ENCODE measurements around the gene ALDOB. TPM values are rescaled to one million over a fixed set of nuclear protein-coding genes. Genes with fewer than 3 reads are reported as not detected.

Gene ALDOB
- total and polyA plus RNA-seq, 2 of the 13 experiments (the other 11 are each of a cell fraction or from before 2014, with no cell fraction given), result 0.29 to 0.97 TPM

DNA sequence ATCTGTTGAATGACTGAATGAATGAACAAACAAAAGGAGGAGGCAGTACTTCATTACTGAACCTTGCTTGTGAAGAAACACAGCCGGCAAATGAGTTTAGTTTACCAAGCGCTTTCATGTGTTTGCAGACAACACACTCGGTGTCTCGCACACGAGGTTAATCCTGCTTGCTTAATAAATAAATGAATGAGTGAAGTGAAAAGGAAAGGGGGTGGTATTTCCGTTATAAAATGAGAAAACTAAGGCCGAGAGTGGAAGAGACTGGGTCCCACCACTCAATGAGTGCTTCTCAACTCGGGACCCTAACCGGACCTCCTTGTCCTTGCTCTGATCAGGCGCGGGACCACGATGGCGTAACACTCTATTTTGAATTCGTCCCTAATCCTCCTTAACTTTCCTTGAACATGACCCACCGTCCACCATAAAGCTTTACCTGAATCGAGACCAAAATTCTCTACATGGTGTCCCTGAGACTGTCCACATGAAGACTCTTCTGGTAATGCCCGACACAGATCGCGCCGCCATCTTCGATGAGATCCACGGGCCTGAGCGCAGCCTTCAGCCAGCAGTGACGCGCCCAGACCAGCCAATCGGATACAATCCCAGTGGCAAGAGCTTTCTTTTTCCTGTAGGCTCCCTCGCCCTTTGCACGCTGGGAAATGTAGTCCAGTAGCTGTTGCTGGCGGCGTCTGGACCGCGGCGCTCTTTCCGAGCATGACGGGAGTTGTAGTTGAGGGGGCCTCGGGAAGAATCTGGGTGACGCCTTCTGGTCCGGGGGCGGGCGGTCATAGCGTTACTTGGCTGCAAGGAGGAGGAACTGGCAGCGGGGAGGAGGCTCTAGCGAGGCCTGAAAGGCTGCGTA, 37.3 kb downstream of the ALDOB start, which contains the start of the genes MRPL50 and ZNF189 (continued):
- TF ChIP-seq KDM3A (CRISPR knock-in tag; IDR thresholded peaks at IDR 0.05; ENCODE audit: low read depth) (no peak; the same call in 1 of the 2 replicates), ZNF225 (CRISPR knock-in tag; IDR thresholded peaks at IDR 0.05) (no peak), MXI1 (IDR thresholded peaks at IDR 0.05; ENCODE audit: borderline replicate concordance, low read depth, low read length) (peak; percentile 67; the same call in 2 of the 3 replicates), ZNF430 (CRISPR knock-in tag; IDR thresholded peaks at IDR 0.05) (peak; percentile 53; the same call in 1 of the 2 replicates), ADNP (CRISPR knock-in tag; IDR thresholded peaks at IDR 0.05) (no peak), HHEX (CRISPR knock-in tag; IDR thresholded peaks at IDR 0.05) (no peak; the same call in 1 of the 2 replicates), ZC3H13 (CRISPR knock-in tag; IDR thresholded peaks at IDR 0.05) (no peak), SIX1 (CRISPR knock-in tag; IDR thresholded peaks at IDR 0.05; ENCODE audit: borderline replicate concordance) (peak; percentile 39; the same call in 1 of the 2 replicates), RBAK (CRISPR knock-in tag; IDR thresholded peaks at IDR 0.05) (no peak), GZF1 (CRISPR knock-in tag; IDR thresholded peaks at IDR 0.05) (peak; percentile 8; the same call in 1 of the 2 replicates), ZNF264 (CRISPR knock-in tag; IDR thresholded peaks at IDR 0.05) (no peak)
- TF ChIP-seq, protein P1, sequence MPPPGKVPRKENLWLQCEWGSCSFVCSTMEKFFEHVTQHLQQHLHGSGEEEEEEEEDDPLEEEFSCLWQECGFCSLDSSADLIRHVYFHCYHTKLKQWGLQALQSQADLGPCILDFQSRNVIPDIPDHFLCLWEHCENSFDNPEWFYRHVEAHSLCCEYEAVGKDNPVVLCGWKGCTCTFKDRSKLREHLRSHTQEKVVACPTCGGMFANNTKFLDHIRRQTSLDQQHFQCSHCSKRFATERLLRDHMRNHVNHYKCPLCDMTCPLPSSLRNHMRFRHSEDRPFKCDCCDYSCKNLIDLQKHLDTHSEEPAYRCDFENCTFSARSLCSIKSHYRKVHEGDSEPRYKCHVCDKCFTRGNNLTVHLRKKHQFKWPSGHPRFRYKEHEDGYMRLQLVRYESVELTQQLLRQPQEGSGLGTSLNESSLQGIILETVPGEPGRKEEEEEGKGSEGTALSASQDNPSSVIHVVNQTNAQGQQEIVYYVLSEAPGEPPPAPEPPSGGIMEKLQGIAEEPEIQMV (CRISPR knock-in tag; IDR thresholded peaks at IDR 0.05; ENCODE audit: low read depth), result peak; percentile 71; the same call in 1 of the 2 replicates
- TF ChIP-seq, protein P2, sequence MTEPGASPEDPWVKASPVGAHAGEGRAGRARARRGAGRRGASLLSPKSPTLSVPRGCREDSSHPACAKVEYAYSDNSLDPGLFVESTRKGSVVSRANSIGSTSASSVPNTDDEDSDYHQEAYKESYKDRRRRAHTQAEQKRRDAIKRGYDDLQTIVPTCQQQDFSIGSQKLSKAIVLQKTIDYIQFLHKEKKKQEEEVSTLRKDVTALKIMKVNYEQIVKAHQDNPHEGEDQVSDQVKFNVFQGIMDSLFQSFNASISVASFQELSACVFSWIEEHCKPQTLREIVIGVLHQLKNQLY (CRISPR knock-in tag; IDR thresholded peaks at IDR 0.05), result no peak
- TF ChIP-seq, protein P3, sequence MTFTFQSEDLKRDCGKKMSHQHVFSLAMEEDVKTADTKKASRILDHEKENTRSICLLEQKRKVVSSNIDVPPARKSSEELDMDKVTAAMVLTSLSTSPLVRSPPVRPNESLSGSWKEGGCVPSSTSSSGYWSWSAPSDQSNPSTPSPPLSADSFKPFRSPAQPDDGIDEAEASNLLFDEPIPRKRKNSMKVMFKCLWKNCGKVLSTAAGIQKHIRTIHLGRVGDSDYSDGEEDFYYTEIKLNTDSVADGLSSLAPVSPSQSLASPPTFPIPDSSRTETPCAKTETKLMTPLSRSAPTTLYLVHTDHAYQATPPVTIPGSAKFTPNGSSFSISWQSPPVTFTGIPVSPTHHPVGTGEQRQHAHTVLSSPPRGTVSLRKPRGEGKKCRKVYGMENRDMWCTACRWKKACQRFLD (CRISPR knock-in tag; IDR thresholded peaks at IDR 0.05; ENCODE audit: borderline replicate concordance), result no peak; the same call in 1 of the 2 replicates
- TF ChIP-seq, protein P4, sequence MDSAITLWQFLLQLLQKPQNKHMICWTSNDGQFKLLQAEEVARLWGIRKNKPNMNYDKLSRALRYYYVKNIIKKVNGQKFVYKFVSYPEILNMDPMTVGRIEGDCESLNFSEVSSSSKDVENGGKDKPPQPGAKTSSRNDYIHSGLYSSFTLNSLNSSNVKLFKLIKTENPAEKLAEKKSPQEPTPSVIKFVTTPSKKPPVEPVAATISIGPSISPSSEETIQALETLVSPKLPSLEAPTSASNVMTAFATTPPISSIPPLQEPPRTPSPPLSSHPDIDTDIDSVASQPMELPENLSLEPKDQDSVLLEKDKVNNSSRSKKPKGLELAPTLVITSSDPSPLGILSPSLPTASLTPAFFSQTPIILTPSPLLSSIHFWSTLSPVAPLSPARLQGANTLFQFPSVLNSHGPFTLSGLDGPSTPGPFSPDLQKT (CRISPR knock-in tag; IDR thresholded peaks at IDR 0.05; ENCODE audit: borderline replicate concordance), result no peak
- TF ChIP-seq, protein P5, sequence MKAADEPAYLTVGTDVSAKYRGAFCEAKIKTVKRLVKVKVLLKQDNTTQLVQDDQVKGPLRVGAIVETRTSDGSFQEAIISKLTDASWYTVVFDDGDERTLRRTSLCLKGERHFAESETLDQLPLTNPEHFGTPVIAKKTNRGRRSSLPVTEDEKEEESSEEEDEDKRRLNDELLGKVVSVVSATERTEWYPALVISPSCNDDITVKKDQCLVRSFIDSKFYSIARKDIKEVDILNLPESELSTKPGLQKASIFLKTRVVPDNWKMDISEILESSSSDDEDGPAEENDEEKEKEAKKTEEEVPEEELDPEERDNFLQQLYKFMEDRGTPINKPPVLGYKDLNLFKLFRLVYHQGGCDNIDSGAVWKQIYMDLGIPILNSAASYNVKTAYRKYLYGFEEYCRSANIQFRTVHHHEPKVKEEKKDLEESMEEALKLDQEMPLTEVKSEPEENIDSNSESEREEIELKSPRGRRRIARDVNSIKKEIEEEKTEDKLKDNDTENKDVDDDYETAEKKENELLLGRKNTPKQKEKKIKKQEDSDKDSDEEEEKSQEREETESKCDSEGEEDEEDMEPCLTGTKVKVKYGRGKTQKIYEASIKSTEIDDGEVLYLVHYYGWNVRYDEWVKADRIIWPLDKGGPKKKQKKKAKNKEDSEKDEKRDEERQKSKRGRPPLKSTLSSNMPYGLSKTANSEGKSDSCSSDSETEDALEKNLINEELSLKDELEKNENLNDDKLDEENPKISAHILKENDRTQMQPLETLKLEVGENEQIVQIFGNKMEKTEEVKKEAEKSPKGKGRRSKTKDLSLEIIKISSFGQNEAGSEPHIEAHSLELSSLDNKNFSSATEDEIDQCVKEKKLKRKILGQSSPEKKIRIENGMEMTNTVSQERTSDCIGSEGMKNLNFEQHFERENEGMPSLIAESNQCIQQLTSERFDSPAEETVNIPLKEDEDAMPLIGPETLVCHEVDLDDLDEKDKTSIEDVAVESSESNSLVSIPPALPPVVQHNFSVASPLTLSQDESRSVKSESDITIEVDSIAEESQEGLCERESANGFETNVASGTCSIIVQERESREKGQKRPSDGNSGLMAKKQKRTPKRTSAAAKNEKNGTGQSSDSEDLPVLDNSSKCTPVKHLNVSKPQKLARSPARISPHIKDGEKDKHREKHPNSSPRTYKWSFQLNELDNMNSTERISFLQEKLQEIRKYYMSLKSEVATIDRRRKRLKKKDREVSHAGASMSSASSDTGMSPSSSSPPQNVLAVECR (CRISPR knock-in tag; IDR thresholded peaks at IDR 0.05; ENCODE audit: borderline replicate concordance), result peak; percentile 79
- TF ChIP-seq, protein P6, sequence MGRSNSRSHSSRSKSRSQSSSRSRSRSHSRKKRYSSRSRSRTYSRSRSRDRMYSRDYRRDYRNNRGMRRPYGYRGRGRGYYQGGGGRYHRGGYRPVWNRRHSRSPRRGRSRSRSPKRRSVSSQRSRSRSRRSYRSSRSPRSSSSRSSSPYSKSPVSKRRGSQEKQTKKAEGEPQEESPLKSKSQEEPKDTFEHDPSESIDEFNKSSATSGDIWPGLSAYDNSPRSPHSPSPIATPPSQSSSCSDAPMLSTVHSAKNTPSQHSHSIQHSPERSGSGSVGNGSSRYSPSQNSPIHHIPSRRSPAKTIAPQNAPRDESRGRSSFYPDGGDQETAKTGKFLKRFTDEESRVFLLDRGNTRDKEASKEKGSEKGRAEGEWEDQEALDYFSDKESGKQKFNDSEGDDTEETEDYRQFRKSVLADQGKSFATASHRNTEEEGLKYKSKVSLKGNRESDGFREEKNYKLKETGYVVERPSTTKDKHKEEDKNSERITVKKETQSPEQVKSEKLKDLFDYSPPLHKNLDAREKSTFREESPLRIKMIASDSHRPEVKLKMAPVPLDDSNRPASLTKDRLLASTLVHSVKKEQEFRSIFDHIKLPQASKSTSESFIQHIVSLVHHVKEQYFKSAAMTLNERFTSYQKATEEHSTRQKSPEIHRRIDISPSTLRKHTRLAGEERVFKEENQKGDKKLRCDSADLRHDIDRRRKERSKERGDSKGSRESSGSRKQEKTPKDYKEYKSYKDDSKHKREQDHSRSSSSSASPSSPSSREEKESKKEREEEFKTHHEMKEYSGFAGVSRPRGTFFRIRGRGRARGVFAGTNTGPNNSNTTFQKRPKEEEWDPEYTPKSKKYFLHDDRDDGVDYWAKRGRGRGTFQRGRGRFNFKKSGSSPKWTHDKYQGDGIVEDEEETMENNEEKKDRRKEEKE (IDR thresholded peaks at IDR 0.05), result no peak
